ENCODE measurements around the gene CSTPP1.

Gene CSTPP1

DNA sequence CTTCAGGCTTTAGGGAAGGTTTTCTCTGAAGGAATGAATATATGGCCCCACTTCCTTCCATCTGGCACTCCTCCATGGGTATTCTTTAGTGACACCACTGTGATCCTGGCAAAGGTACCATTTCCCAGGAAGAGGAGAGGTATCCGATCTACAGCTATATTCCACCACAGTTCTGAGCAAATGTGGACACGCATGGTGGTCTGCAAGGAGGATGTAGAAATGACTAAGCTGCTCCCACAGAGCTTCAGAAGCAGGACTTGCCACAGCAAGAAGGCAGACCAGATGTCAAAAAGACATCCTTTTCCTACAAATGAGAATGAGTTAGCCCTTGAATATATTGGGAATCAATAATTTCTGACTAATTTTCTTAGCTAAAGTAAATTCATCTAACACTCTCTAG, 194.6 kb downstream of the CSTPP1 start:
- Histone ChIP-seq H3K36me3 (ENCODE audit: insufficient read depth, insufficient read length, low read length) (no peaks in the 10 kb centered on the region), H3K27me3 (ENCODE audit: insufficient read depth, insufficient read length) (no peaks in the 10 kb centered on the region), H3K4me1 (ENCODE audit: insufficient read depth, insufficient read length) (peaks cover 2% of the 10 kb centered on the region), H3K4me3 (ENCODE audit: insufficient read length, low read depth) (no peak overlapping the region), H3K9ac (ENCODE audit: insufficient read length, low read depth) (no peak overlapping the region), H3K9me3 (ENCODE audit: insufficient read depth, low read length) (no peaks in the 10 kb centered on the region)
- TF ChIP-seq ZNF274 (IDR thresholded peaks at IDR 0.05; ENCODE audit: low read depth, low read length) (no peak), SUZ12 (IDR thresholded peaks at IDR 0.05; ENCODE audit: extremely low read depth, insufficient read depth, insufficient read length) (no peak), YY1 (IDR thresholded peaks at IDR 0.05; ENCODE audit: insufficient read depth, insufficient read length) (no peak)
- no peak for DNase-seq (ENCODE audit: low read depth, low spot score)

DNA sequence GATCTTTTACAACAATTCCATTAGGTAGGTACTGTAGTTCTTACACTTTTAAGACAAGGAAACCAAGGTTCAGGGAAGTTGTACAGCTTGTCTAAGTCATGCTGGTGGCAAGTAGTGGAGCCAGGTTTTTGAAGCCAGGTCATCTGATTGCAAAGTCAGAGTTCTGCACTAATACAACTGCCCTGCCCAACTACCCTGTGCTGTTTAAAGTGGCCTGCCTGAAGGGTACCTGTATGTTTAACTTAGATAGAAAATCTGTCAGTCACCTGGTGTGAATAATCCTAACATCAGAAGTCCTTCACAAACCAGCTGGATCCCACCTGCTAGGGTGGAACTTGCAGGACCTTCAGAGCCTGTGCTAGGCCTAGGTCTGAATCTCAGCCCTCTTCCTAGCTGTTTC, 195.9 kb downstream of the CSTPP1 start:
- no peaks in the 10 kb centered on the region for H3K27me3 ChIP-seq (ENCODE audit: insufficient read depth, insufficient read length)
- H3K9ac ChIP-seq (ENCODE audit: insufficient read length, low read depth): no peak overlapping the region
- no peaks in the 10 kb centered on the region for H3K9me3 ChIP-seq (ENCODE audit: insufficient read depth, low read length)
- no peaks in the 10 kb centered on the region for H3K36me3 ChIP-seq (ENCODE audit: insufficient read depth, insufficient read length, low read length)
- H3K4me3 ChIP-seq (ENCODE audit: insufficient read length, low read depth): no peak overlapping the region
- no peak for DNase-seq (ENCODE audit: low read depth, low spot score)
- peaks cover 2% of the 10 kb centered on the region for H3K4me1 ChIP-seq (ENCODE audit: insufficient read depth, insufficient read length)
- TF ChIP-seq SUZ12 (IDR thresholded peaks at IDR 0.05; ENCODE audit: extremely low read depth, insufficient read depth, insufficient read length): no peak
- TF ChIP-seq ZNF274 (IDR thresholded peaks at IDR 0.05; ENCODE audit: low read depth, low read length): no peak
- TF ChIP-seq YY1 (IDR thresholded peaks at IDR 0.05; ENCODE audit: insufficient read depth, insufficient read length): no peak

DNA sequence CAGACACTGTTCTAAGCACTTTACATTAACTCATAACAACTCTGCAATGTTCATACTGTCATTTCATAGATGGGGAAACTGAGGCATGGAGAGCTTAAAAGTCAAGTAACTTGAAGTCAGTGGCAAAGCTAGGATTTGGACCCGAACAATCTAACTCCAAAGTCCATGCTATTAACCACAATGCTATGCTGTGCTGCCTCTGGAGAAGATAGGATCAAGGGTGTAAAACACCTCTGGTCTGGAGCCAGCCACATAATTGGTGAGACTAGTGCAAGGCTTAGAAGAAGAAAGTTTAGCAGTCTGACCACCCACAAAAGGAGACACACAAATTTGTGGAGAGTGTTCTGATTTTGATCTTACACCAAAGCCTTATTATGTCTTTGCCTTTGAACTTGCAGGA, 196.4 kb downstream of the CSTPP1 start:
- no peak for TF ChIP-seq YY1 (IDR thresholded peaks at IDR 0.05; ENCODE audit: insufficient read depth, insufficient read length)
- TF ChIP-seq SUZ12 (IDR thresholded peaks at IDR 0.05; ENCODE audit: extremely low read depth, insufficient read depth, insufficient read length): no peak
- no peak for TF ChIP-seq ZNF274 (IDR thresholded peaks at IDR 0.05; ENCODE audit: low read depth, low read length)
- Histone ChIP-seq H3K36me3 (ENCODE audit: insufficient read depth, insufficient read length, low read length) (peaks cover 2% of the 10 kb centered on the region), H3K9ac (ENCODE audit: insufficient read length, low read depth) (no peak overlapping the region), H3K27me3 (ENCODE audit: insufficient read depth, insufficient read length) (no peaks in the 10 kb centered on the region), H3K4me3 (ENCODE audit: insufficient read length, low read depth) (no peak overlapping the region), H3K9me3 (ENCODE audit: insufficient read depth, low read length) (no peaks in the 10 kb centered on the region), H3K4me1 (ENCODE audit: insufficient read depth, insufficient read length) (peaks cover 2% of the 10 kb centered on the region)
- no peak for DNase-seq (ENCODE audit: low read depth, low spot score)

DNA sequence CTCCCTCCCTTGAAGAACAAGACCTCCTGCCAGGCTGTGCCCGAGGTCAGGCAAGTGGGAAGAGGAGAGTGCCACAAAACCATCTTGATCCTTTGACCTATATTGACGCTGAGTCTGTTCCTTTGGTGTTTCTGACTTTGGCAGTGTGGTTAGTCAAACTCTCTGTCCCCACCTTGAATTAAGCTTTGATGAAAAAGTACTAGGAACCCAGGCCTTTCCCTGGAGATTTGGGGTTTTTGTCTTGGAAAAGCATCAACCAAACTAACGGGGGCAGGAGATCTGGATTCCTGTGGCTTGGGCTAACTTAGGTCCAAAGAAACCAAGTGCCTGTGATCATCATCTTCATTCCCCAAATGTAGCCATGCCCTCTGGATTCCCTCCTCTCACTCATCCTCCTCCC, 199.8 kb downstream of the CSTPP1 start:
- Histone ChIP-seq H3K4me1 (ENCODE audit: insufficient read depth, insufficient read length) (no peaks in the 10 kb centered on the region), H3K27me3 (ENCODE audit: insufficient read depth, insufficient read length) (no peaks in the 10 kb centered on the region), H3K4me3 (ENCODE audit: insufficient read length, low read depth) (no peak overlapping the region), H3K9me3 (ENCODE audit: insufficient read depth, low read length) (no peaks in the 10 kb centered on the region), H3K36me3 (ENCODE audit: insufficient read depth, insufficient read length, low read length) (peaks cover 6% of the 10 kb centered on the region), H3K9ac (ENCODE audit: insufficient read length, low read depth) (no peak overlapping the region)
- no peak for TF ChIP-seq YY1 (IDR thresholded peaks at IDR 0.05; ENCODE audit: insufficient read depth, insufficient read length)
- TF ChIP-seq ZNF274 (IDR thresholded peaks at IDR 0.05; ENCODE audit: low read depth, low read length): no peak
- no peak for TF ChIP-seq SUZ12 (IDR thresholded peaks at IDR 0.05; ENCODE audit: extremely low read depth, insufficient read depth, insufficient read length)
- no peak for DNase-seq (ENCODE audit: low read depth, low spot score)

DNA sequence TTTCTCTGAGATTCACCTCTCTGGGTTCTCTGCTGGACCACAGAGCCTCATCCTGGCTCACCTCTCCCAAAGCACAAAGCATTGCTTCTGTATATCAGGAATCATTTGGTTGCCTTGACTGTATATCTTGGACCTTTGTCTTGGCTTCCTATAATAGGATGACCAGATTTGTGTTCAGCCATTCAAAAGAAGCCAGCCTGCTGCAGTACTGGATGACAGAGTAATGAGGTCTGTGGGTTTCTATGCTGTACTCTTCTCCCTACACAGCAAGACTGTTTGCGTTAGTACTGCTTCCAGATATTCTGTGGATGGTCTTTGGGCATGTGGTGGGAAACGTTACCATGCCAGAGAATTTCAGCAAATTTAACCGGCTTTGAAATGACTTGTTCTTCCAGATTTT, 200.4 kb downstream of the CSTPP1 start:
- Histone ChIP-seq H3K9ac (ENCODE audit: insufficient read length, low read depth) (no peak overlapping the region), H3K4me1 (ENCODE audit: insufficient read depth, insufficient read length) (no peaks in the 10 kb centered on the region), H3K36me3 (ENCODE audit: insufficient read depth, insufficient read length, low read length) (peaks cover 6% of the 10 kb centered on the region), H3K9me3 (ENCODE audit: insufficient read depth, low read length) (no peaks in the 10 kb centered on the region), H3K27me3 (ENCODE audit: insufficient read depth, insufficient read length) (no peaks in the 10 kb centered on the region), H3K4me3 (ENCODE audit: insufficient read length, low read depth) (no peak overlapping the region)
- TF ChIP-seq SUZ12 (IDR thresholded peaks at IDR 0.05; ENCODE audit: extremely low read depth, insufficient read depth, insufficient read length) (no peak), YY1 (IDR thresholded peaks at IDR 0.05; ENCODE audit: insufficient read depth, insufficient read length) (no peak), ZNF274 (IDR thresholded peaks at IDR 0.05; ENCODE audit: low read depth, low read length) (no peak)
- DNase-seq (ENCODE audit: low read depth, low spot score): no peak

DNA sequence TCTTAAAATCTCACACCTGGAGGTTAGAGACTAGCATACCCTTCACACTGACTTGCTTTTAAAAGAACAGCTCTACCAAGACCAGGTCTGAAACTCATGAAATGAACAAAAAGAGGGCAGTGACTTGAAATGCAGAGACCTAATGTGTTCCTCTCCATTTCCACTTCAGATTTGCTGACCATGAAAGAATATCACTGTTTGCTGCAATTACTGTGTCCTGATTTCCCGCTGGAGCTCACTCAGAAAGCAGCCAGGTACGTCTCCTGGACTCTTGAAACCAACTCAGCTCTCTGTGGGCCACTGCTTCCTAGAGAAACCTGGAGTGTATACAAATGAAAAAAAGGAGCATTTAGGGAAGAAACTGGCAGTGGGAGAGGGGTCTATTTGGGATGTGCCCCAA, 200.9 kb downstream of the CSTPP1 start:
- Histone ChIP-seq H3K4me1 (ENCODE audit: insufficient read depth, insufficient read length) (no peaks in the 10 kb centered on the region), H3K4me3 (ENCODE audit: insufficient read length, low read depth) (no peak overlapping the region), H3K9ac (ENCODE audit: insufficient read length, low read depth) (no peak overlapping the region), H3K36me3 (ENCODE audit: insufficient read depth, insufficient read length, low read length) (peaks cover 6% of the 10 kb centered on the region), H3K27me3 (ENCODE audit: insufficient read depth, insufficient read length) (no peaks in the 10 kb centered on the region), H3K9me3 (ENCODE audit: insufficient read depth, low read length) (no peaks in the 10 kb centered on the region)
- no peak for TF ChIP-seq ZNF274 (IDR thresholded peaks at IDR 0.05; ENCODE audit: low read depth, low read length)
- no peak for TF ChIP-seq SUZ12 (IDR thresholded peaks at IDR 0.05; ENCODE audit: extremely low read depth, insufficient read depth, insufficient read length)
- no peak for TF ChIP-seq YY1 (IDR thresholded peaks at IDR 0.05; ENCODE audit: insufficient read depth, insufficient read length)
- no peak for DNase-seq (ENCODE audit: low read depth, low spot score)

DNA sequence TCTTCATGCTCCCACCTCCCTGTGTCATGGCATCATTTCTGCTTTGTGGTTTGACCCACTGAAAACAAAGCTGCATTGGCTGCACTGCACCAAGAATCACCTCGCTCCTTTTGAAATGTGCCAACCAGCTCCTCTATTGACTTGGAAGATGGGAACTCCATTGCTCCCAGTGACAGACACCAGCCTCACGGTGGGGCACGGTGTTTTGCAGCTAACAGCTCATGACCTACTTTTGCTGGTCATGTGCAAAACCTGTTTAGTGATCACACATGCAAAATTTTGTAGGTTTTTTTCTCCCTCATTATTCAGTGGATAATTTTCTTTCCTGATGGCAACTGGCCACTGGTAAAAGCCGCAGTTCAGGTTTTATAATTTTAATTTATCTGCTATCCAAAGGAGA, 203.3 kb downstream of the CSTPP1 start:
- Histone ChIP-seq H3K27me3 (ENCODE audit: insufficient read depth, insufficient read length) (no peaks in the 10 kb centered on the region), H3K36me3 (ENCODE audit: insufficient read depth, insufficient read length, low read length) (peaks cover 6% of the 10 kb centered on the region), H3K4me1 (ENCODE audit: insufficient read depth, insufficient read length) (no peaks in the 10 kb centered on the region), H3K9ac (ENCODE audit: insufficient read length, low read depth) (no peak overlapping the region), H3K4me3 (ENCODE audit: insufficient read length, low read depth) (no peak overlapping the region), H3K9me3 (ENCODE audit: insufficient read depth, low read length) (no peaks in the 10 kb centered on the region)
- no peak for TF ChIP-seq YY1 (IDR thresholded peaks at IDR 0.05; ENCODE audit: insufficient read depth, insufficient read length)
- no peak for DNase-seq (ENCODE audit: low read depth, low spot score)

DNA sequence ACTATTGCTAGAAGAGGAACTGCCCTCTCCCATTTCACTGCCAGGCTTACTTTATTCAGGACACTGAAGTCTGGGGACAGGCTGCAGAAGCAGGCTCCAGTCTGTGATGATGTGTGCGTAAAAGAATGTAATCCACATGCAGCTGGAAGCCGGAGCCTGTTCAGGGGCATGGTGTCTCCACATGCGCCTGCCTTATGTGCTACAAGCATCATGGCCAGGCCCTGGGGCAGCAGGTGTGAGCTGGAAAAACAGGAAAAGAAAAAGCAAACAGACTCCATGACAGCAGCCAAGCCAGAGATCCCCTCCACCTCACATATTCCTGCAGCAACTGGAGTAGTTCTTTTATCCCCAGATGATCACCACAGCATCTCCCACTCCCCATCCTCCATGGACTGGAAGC, 206.8 kb downstream of the CSTPP1 start:
- Histone ChIP-seq H3K27me3 (ENCODE audit: insufficient read depth, insufficient read length) (no peaks in the 10 kb centered on the region), H3K9me3 (ENCODE audit: insufficient read depth, low read length) (no peaks in the 10 kb centered on the region), H3K36me3 (ENCODE audit: insufficient read depth, insufficient read length, low read length) (peaks cover 5% of the 10 kb centered on the region), H3K4me3 (ENCODE audit: insufficient read length, low read depth) (no peak overlapping the region), H3K4me1 (ENCODE audit: insufficient read depth, insufficient read length) (no peaks in the 10 kb centered on the region), H3K9ac (ENCODE audit: insufficient read length, low read depth) (no peak overlapping the region)
- DNase-seq (ENCODE audit: low read depth, low spot score): no peak
- no peak for TF ChIP-seq SUZ12 (IDR thresholded peaks at IDR 0.05; ENCODE audit: extremely low read depth, insufficient read depth, insufficient read length)
- TF ChIP-seq YY1 (IDR thresholded peaks at IDR 0.05; ENCODE audit: insufficient read depth, insufficient read length): no peak
- no peak for TF ChIP-seq ZNF274 (IDR thresholded peaks at IDR 0.05; ENCODE audit: low read depth, low read length)
